Skeletal muscle cell (primary cell): ENCODE measurements around the gene FBXO8.
"Not testable (repeated sequence)": the region's sequence is repeated elsewhere in the genome, so short reads cannot be mapped to it uniquely, and the experiment has no call there.

Source experiments
- DNase-seq: peaks from one replicate; pipeline ENCODE4 v3.0.0-alpha.2; 2010; ENCODE audit warnings: low read depth
- H3K4me3 ChIP-seq: 2 replicates; pipeline ENCODE4 v1.5.1; 2011; ENCODE audit warnings: low read depth, mild to moderate bottlenecking, control low read depth, low read length, moderate library complexity

FBXO8 gene

GRCh38 chr4:174292473-174292872 lies 9.0 kb upstream of the FBXO8 start:
- DNase-seq: no peak
- no peak overlapping the region for H3K4me3 ChIP-seq

- no peak overlapping the region for H3K4me3 ChIP-seq
- DNase-seq: no peak
These were observed 3.4 kb upstream of the FBXO8 start for GRCh38 chr4:174286870-174287269.

GRCh38 chr4:174284487-174284886 lies 1.0 kb upstream of the FBXO8 start:
- DNase-seq: no peak
- peak overlapping the region; percentile 73 for H3K4me3 ChIP-seq

- peak; percentile 86 for DNase-seq
These were observed 496 bp downstream of the FBXO8 start for GRCh38 chr4:174282836-174283506.

GRCh38 chr4:174281901-174282300 lies 1.6 kb downstream of the FBXO8 start:
- DNase-seq: no peak
- peak overlapping the region; percentile 73 for H3K4me3 ChIP-seq

More at GRCh38 chr4:174282836-174283506, 496 bp downstream of the FBXO8 start:
- peak overlapping the region; percentile 73 for H3K4me3 ChIP-seq

- DNase-seq: no peak
- H3K4me3 ChIP-seq: no peak overlapping the region
These were observed 2.2 kb downstream of the FBXO8 start for GRCh38 chr4:174281182-174281737.

- H3K4me3 ChIP-seq: no peak overlapping the region
- DNase-seq: no peak
These were observed 3.9 kb downstream of the FBXO8 start for GRCh38 chr4:174279433-174280155.

GRCh38 chr4:174278467-174278866 lies 5.0 kb downstream of the FBXO8 start:
- no peak for DNase-seq
- H3K4me3 ChIP-seq: no peak overlapping the region

- H3K4me3 ChIP-seq: no peak overlapping the region
- no peak for DNase-seq
These were observed 6.0 kb downstream of the FBXO8 start for GRCh38 chr4:174277433-174277832.

GRCh38 chr4:174275101-174275500 lies 8.4 kb downstream of the FBXO8 start:
- DNase-seq: no peak
- no peak overlapping the region for H3K4me3 ChIP-seq

- DNase-seq: no peak
- no peak overlapping the region for H3K4me3 ChIP-seq
These were observed 9.0 kb downstream of the FBXO8 start for GRCh38 chr4:174274436-174274835.

- DNase-seq: no peak
- H3K4me3 ChIP-seq: no peak overlapping the region
These were observed 9.5 kb downstream of the FBXO8 start for GRCh38 chr4:174273930-174274329.

- DNase-seq: no peak
- H3K4me3 ChIP-seq: no peak overlapping the region
These were observed 17.1 kb downstream of the FBXO8 start for GRCh38 chr4:174266416-174266815.

- DNase-seq: no peak
- H3K4me3 ChIP-seq: no peak overlapping the region
These were observed 17.6 kb downstream of the FBXO8 start for GRCh38 chr4:174265916-174266315.

GRCh38 chr4:174263445-174263736 lies 20.1 kb downstream of the FBXO8 start:
- no peak overlapping the region for H3K4me3 ChIP-seq
- DNase-seq: no peak

GRCh38 chr4:174262624-174263444 lies 20.6 kb downstream of the FBXO8 start:
- DNase-seq: no peak
- H3K4me3 ChIP-seq: no peak overlapping the region

- DNase-seq, H3K4me3 ChIP-seq: not testable (repeated sequence)
These were observed 22.0 kb downstream of the FBXO8 start for GRCh38 chr4:174261432-174261831.

- H3K4me3 ChIP-seq: no peak overlapping the region
- DNase-seq: no peak
These were observed 23.4 kb downstream of the FBXO8 start for GRCh38 chr4:174260099-174260498.

GRCh38 chr4:174259580-174259979 lies 23.9 kb downstream of the FBXO8 start:
- no peak for DNase-seq
- no peak overlapping the region for H3K4me3 ChIP-seq

- H3K4me3 ChIP-seq: no peak overlapping the region
- no peak for DNase-seq
These were observed 27.2 kb downstream of the FBXO8 start for GRCh38 chr4:174256277-174256713.
